GM19372 (cell line): ENCODE measurements around the gene ACOX1.

Experiments used
- ATAC-seq: cut with Tn5 transposase; IDR thresholded peaks from one replicate; pipeline ENCODE4 v1.9.1; 2021; ENCODE audit warnings: mild to moderate bottlenecking, low read depth, moderate library complexity; ENCODE audit not compliant: unreplicated experiment

Gene ACOX1

GRCh38 chr17:76008630-76009425 lies 29.9 kb upstream of the ACOX1 start:
- no peak for ATAC-seq

GRCh38 chr17:76008208-76008607 lies 29.2 kb upstream of the ACOX1 start:
- ATAC-seq: no peak

- ATAC-seq: no peak
These were observed 28.8 kb upstream of the ACOX1 start for GRCh38 chr17:76007850-76008165.

GRCh38 chr17:76007131-76007849 lies 28.3 kb upstream of the ACOX1 start:
- no peak for ATAC-seq

GRCh38 chr17:76005263-76006149 lies 26.5 kb upstream of the ACOX1 start:
- no peak for ATAC-seq

GRCh38 chr17:76004750-76005262 lies 25.8 kb upstream of the ACOX1 start:
- ATAC-seq: no peak

GRCh38 chr17:76003915-76004314 lies 24.9 kb upstream of the ACOX1 start:
- no peak for ATAC-seq

- ATAC-seq: no peak
These were observed 23.1 kb upstream of the ACOX1 start for GRCh38 chr17:76002100-76002499.

GRCh38 chr17:76000755-76001521 lies 22.0 kb upstream of the ACOX1 start, which contains the start of gene CDK3:
TSS of gene CDK3 (plus strand) at chr17:76000855. CDS start at chr17:76001426, 571 bp downstream.
- ATAC-seq: no peak

GRCh38 chr17:76000016-76000754 lies 21.2 kb upstream of the ACOX1 start:
- no peak for ATAC-seq

- no peak for ATAC-seq
These were observed 19.4 kb upstream of the ACOX1 start for GRCh38 chr17:75998327-75998795.

- ATAC-seq: no peak
These were observed 18.0 kb upstream of the ACOX1 start for GRCh38 chr17:75996665-75997590.

- no peak for ATAC-seq
These were observed 16.5 kb upstream of the ACOX1 start for GRCh38 chr17:75995385-75995925.

- ATAC-seq: no peak
These were observed 15.9 kb upstream of the ACOX1 start for GRCh38 chr17:75994802-75995370.

- no peak for ATAC-seq
These were observed 12.4 kb upstream of the ACOX1 start for GRCh38 chr17:75991396-75991795.

- no peak for ATAC-seq
These were observed 8.1 kb upstream of the ACOX1 start for GRCh38 chr17:75987041-75987440.

- no peak for ATAC-seq
These were observed 7.0 kb upstream of the ACOX1 start for GRCh38 chr17:75985986-75986385.
